ENCODE results near the gene SORCS3. TPM values are rescaled to one million over a fixed set of nuclear protein-coding genes. Genes with fewer than 3 reads are reported as not detected.

The SORCS3 gene
- total and polyA plus RNA-seq, 2 donors (not counting 1 experiment from before 2014, with no cell fraction given): not detected

GRCh38 chr10:105075031-105075430 is 433.9 kb downstream of the SORCS3 start:
- Histone ChIP-seq H4K20me1 (ENCODE audit: control insufficient read depth, insufficient read depth, low read length, poor library complexity, severe bottlenecking) (no peaks in the 10 kb centered on the region), H3K9ac (ENCODE audit: low read length) (no peak overlapping the region), H3K79me2 (ENCODE audit: control insufficient read depth, insufficient read depth, low read length) (no peaks in the 10 kb centered on the region), H3K4me1 (ENCODE audit: control insufficient read depth in 2 of 2, insufficient read depth in 2 of 2, low read length in 2 of 2) (no peaks in the 10 kb centered on the region), H3K27me3 (replicated peaks in 1 of 4; ENCODE audit: control extremely low read depth in 1 of 4, control insufficient read depth in 3 of 4, insufficient read depth in 4 of 4, low read length in 3 of 4) (no peaks in the 10 kb centered on the region), H3K4me2 (replicated peaks; ENCODE audit: low read depth, low read length, poor library complexity, severe bottlenecking) (no peak overlapping the region), H3K9me3 (ENCODE audit: control extremely low read depth in 1 of 3, control insufficient read depth in 2 of 3, insufficient read depth in 1 of 3, low read length in 2 of 3) (no peaks in the 10 kb centered on the region), H3K4me3 (ENCODE audit: control extremely low read depth in 1 of 5, extremely low read depth in 1 of 5, insufficient read depth in 1 of 5, low read depth in 2 of 5, low read length in 4 of 5) (no peak overlapping the region), H3K36me3 (replicated peaks in 1 of 2; ENCODE audit: control extremely low read depth in 1 of 2, control insufficient read depth in 1 of 2, extremely low read depth in 1 of 2, insufficient read depth in 2 of 2, low read length in 1 of 2) (no peaks in the 10 kb centered on the region), H3K27ac (ENCODE audit: low read length in 2 of 2) (no peak overlapping the region), H2AFZ (ENCODE audit: insufficient read depth, low read depth, low read length, poor library complexity, severe bottlenecking) (no peak overlapping the region)
- Mint-ChIP-seq H3K4me3 (no peak overlapping the region), H3K4me1 (no peaks in the 10 kb centered on the region), H3K27me3 (no peaks in the 10 kb centered on the region), H3K27ac (no peak overlapping the region), H3K9me3 (ENCODE audit: insufficient read depth) (no peaks in the 10 kb centered on the region)
- ATAC-seq (ENCODE audit: low read depth) (no peak), DNase-seq (no peak)
- intact Hi-C loops (cut with micrococcal nuclease): no loop called here
- ChIA-PET CTCF (no interaction called here), POLR2A (no interaction called here)
- 20% methylated on average over 1 of the region's 1 CpG for WGBS (ENCODE audit: insufficient coverage)
- TF ChIP-seq, protein P1, sequence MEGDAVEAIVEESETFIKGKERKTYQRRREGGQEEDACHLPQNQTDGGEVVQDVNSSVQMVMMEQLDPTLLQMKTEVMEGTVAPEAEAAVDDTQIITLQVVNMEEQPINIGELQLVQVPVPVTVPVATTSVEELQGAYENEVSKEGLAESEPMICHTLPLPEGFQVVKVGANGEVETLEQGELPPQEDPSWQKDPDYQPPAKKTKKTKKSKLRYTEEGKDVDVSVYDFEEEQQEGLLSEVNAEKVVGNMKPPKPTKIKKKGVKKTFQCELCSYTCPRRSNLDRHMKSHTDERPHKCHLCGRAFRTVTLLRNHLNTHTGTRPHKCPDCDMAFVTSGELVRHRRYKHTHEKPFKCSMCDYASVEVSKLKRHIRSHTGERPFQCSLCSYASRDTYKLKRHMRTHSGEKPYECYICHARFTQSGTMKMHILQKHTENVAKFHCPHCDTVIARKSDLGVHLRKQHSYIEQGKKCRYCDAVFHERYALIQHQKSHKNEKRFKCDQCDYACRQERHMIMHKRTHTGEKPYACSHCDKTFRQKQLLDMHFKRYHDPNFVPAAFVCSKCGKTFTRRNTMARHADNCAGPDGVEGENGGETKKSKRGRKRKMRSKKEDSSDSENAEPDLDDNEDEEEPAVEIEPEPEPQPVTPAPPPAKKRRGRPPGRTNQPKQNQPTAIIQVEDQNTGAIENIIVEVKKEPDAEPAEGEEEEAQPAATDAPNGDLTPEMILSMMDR (IDR thresholded peaks at IDR 0.05): no peak
- no peak for TF ChIP-seq EZH2 (IDR thresholded peaks at IDR 0.05; ENCODE audit: borderline replicate concordance, insufficient read depth, low read depth, low read length, poor library complexity, severe bottlenecking)

GRCh38 chr10:105085980-105086379 is 444.9 kb downstream of the SORCS3 start:
- peaks cover 0 to 7% (median 0%) of the 10 kb centered on the region in 3 donors for H3K9me3 ChIP-seq (ENCODE audit: control extremely low read depth in 1 of 3, control insufficient read depth in 2 of 3, insufficient read depth in 1 of 3, low read length in 2 of 3)
- no peaks in the 10 kb centered on the region for H3K4me1 Mint-ChIP-seq
- no peaks in the 10 kb centered on the region for H3K79me2 ChIP-seq (ENCODE audit: control insufficient read depth, insufficient read depth, low read length)
- H3K9me3 Mint-ChIP-seq (ENCODE audit: insufficient read depth): no peaks in the 10 kb centered on the region
- WGBS (ENCODE audit: insufficient coverage): 80% methylated on average over 1 of the region's 2 CpGs
- no peaks in the 10 kb centered on the region for H3K36me3 ChIP-seq (replicated peaks in 1 of 2; ENCODE audit: control extremely low read depth in 1 of 2, control insufficient read depth in 1 of 2, extremely low read depth in 1 of 2, insufficient read depth in 2 of 2, low read length in 1 of 2)
- no peak overlapping the region for H3K27ac ChIP-seq (ENCODE audit: low read length in 2 of 2)
- intact Hi-C loops (cut with micrococcal nuclease): no loop called here
- no peak overlapping the region for H3K27ac Mint-ChIP-seq
- DNase-seq: no peak
- H3K9ac ChIP-seq (ENCODE audit: low read length): no peak overlapping the region
- H3K4me3 ChIP-seq (ENCODE audit: control extremely low read depth in 1 of 5, extremely low read depth in 1 of 5, insufficient read depth in 1 of 5, low read depth in 2 of 5, low read length in 4 of 5): no peak overlapping the region
- H3K4me1 ChIP-seq (ENCODE audit: control insufficient read depth in 2 of 2, insufficient read depth in 2 of 2, low read length in 2 of 2): no peaks in the 10 kb centered on the region
- ChIA-PET CTCF (no interaction called here), POLR2A (no interaction called here)
- no peaks in the 10 kb centered on the region for H3K27me3 ChIP-seq (replicated peaks in 1 of 4; ENCODE audit: control extremely low read depth in 1 of 4, control insufficient read depth in 3 of 4, insufficient read depth in 4 of 4, low read length in 3 of 4)
- no peak overlapping the region for H3K4me3 Mint-ChIP-seq
- no peak for TF ChIP-seq EZH2 (IDR thresholded peaks at IDR 0.05; ENCODE audit: borderline replicate concordance, insufficient read depth, low read depth, low read length, poor library complexity, severe bottlenecking)
- TF ChIP-seq, protein P1 (IDR thresholded peaks at IDR 0.05): no peak
- H3K4me2 ChIP-seq (replicated peaks; ENCODE audit: low read depth, low read length, poor library complexity, severe bottlenecking): no peak overlapping the region
- ATAC-seq (ENCODE audit: low read depth): no peak
- H3K27me3 Mint-ChIP-seq: no peaks in the 10 kb centered on the region
- H4K20me1 ChIP-seq (ENCODE audit: control insufficient read depth, insufficient read depth, low read length, poor library complexity, severe bottlenecking): no peaks in the 10 kb centered on the region
- no peak overlapping the region for H2AFZ ChIP-seq (ENCODE audit: insufficient read depth, low read depth, low read length, poor library complexity, severe bottlenecking)

All from B cell (primary cell).